Measurements from ENCODE around the gene CFAP90. TPM values are rescaled to one million over a fixed set of nuclear protein-coding genes. Genes with fewer than 3 reads are reported as not detected.

Gene CFAP90
- total and polyA plus RNA-seq, 2 donors from 2014 or later = 3.6 to 7.7 TPM

DNA sequence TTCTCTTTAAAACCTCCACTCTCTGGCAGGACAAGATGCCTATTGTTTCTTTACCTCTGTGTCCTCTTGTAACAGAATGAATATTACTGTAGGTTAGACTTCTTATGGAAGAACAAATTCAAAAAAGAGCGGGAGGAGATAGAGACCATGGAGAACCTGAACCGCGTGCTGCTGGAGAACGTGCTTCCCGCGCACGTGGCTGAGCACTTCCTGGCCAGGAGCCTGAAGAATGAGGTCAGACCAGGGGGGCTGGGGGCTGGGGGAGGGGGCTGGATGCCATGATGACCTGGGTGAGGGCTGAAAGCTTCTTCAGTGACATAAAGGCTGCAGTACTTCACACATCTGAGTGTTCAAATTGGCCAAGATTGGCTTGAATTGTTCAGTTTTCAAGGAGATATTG, 61.4 kb downstream of the CFAP90 start:
- intact Hi-C loops (cut with DNase I) = no loop called here
- no peak overlapping the region for H3K9ac ChIP-seq (ENCODE audit: low read length in 3 of 3)
- H3K4me1 ChIP-seq (ENCODE audit: control insufficient read depth in 2 of 3, insufficient read depth in 2 of 3, low read depth in 1 of 3, low read length in 3 of 3) = no peaks in the 10 kb centered on the region
- H3K27me3 ChIP-seq (ENCODE audit: control insufficient read depth, insufficient read depth, low read length) = no peaks in the 10 kb centered on the region
- no peaks in the 10 kb centered on the region for H3K36me3 ChIP-seq (ENCODE audit: control insufficient read depth in 2 of 3, insufficient read depth in 3 of 3, low read length in 3 of 3)
- no peak overlapping the region for H3K4me3 ChIP-seq (ENCODE audit: low read length in 3 of 3)
- TF ChIP-seq, protein P1, sequence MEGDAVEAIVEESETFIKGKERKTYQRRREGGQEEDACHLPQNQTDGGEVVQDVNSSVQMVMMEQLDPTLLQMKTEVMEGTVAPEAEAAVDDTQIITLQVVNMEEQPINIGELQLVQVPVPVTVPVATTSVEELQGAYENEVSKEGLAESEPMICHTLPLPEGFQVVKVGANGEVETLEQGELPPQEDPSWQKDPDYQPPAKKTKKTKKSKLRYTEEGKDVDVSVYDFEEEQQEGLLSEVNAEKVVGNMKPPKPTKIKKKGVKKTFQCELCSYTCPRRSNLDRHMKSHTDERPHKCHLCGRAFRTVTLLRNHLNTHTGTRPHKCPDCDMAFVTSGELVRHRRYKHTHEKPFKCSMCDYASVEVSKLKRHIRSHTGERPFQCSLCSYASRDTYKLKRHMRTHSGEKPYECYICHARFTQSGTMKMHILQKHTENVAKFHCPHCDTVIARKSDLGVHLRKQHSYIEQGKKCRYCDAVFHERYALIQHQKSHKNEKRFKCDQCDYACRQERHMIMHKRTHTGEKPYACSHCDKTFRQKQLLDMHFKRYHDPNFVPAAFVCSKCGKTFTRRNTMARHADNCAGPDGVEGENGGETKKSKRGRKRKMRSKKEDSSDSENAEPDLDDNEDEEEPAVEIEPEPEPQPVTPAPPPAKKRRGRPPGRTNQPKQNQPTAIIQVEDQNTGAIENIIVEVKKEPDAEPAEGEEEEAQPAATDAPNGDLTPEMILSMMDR (IDR thresholded peaks at IDR 0.05; ENCODE audit: borderline replicate concordance, extremely low read depth, insufficient read depth) = no peak
- H3K27ac ChIP-seq (ENCODE audit: low read depth in 2 of 2, low read length in 2 of 2) = no peak overlapping the region
- no peaks in the 10 kb centered on the region for H3K9me3 ChIP-seq (ENCODE audit: control insufficient read depth in 2 of 3, insufficient read depth in 1 of 3, low read length in 3 of 3)
- DNase-seq (no peak), FAIRE-seq (no peak)

DNA sequence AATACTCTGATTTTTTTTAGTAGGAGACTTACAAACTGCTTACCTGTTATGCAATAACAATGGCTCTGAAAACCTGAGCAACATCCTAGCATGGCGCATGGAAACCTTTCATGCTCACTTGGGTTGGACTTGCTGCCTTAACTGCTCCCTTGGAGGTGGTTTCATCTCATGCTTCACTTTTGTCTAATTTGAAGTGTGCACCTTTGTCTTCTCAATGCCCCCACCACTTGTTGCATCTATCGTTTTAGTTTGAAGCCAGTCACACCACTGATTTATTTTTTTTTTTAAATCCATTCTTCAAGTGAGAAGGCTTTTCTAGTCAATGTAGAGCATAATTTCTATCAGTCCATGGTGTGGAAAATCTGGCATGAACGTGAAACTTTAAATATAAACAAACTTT, 63.2 kb downstream of the CFAP90 start:
- H3K9me3 ChIP-seq (ENCODE audit: control insufficient read depth in 2 of 3, insufficient read depth in 1 of 3, low read length in 3 of 3) = no peaks in the 10 kb centered on the region
- no peaks in the 10 kb centered on the region for H3K4me1 ChIP-seq (ENCODE audit: control insufficient read depth in 2 of 3, insufficient read depth in 2 of 3, low read depth in 1 of 3, low read length in 3 of 3)
- intact Hi-C loops (cut with DNase I) = no loop called here

DNA sequence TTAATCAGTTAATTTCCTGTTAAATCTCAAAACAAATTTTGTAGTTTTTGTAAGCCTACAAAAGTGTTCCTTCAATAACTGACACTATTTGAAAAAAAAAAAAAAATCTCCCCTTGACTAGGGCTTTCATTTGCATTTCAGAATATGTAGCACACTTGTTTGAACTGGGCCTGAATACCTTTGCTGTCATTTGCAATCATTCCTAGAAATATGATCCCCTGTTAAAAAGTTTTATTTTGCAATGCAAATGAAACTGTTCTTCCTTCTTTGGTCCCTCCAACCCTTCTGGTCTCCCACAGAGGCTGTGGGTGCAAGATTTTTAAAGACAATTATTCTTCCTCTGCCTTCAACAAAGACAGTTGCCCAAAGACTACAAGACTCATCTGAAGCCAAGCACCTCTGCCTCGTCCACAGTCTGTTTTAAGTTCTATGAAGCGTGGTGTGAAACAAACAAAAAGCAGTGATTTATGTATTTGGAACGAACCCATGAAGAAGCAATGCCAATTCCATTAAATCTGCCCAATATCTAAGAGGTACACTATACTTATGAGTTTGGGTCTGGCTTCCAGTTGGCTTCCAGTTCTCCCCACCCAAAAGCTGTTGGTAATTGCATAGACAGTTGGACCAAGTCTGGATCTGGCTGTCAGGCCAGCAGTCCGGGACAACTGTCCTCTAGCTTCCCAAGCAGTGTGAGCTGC, 66.1 kb downstream of the CFAP90 start:
- Histone ChIP-seq H3K27me3 (ENCODE audit: control insufficient read depth, insufficient read depth, low read length) (no peaks in the 10 kb centered on the region), H3K4me1 (ENCODE audit: control insufficient read depth in 2 of 3, insufficient read depth in 2 of 3, low read depth in 1 of 3, low read length in 3 of 3) (no peaks in the 10 kb centered on the region), H3K27ac (ENCODE audit: low read depth in 2 of 2, low read length in 2 of 2) (no peak overlapping the region), H3K9ac (ENCODE audit: low read length in 3 of 3) (no peak overlapping the region), H3K36me3 (ENCODE audit: control insufficient read depth in 2 of 3, insufficient read depth in 3 of 3, low read length in 3 of 3) (no peaks in the 10 kb centered on the region), H3K9me3 (ENCODE audit: control insufficient read depth in 2 of 3, insufficient read depth in 1 of 3, low read length in 3 of 3) (no peaks in the 10 kb centered on the region), H3K4me3 (ENCODE audit: low read length in 3 of 3) (no peak overlapping the region)
- no peak for DNase-seq
- no peak for FAIRE-seq
- TF ChIP-seq, protein P1 (IDR thresholded peaks at IDR 0.05; ENCODE audit: borderline replicate concordance, extremely low read depth, insufficient read depth) = no peak
- intact Hi-C loops (cut with DNase I) = no loop called here

More for the DNA sequence above, 63.2 kb downstream of the CFAP90 start:
- Histone ChIP-seq H3K36me3 (ENCODE audit: control insufficient read depth in 2 of 3, insufficient read depth in 3 of 3, low read length in 3 of 3) (no peaks in the 10 kb centered on the region), H3K9ac (ENCODE audit: low read length in 3 of 3) (no peak overlapping the region), H3K27ac (ENCODE audit: low read depth in 2 of 2, low read length in 2 of 2) (no peak overlapping the region), H3K4me3 (ENCODE audit: low read length in 3 of 3) (no peak overlapping the region), H3K27me3 (ENCODE audit: control insufficient read depth, insufficient read depth, low read length) (no peaks in the 10 kb centered on the region)
- FAIRE-seq (no peak), DNase-seq (no peak)
- TF ChIP-seq, protein P1 (IDR thresholded peaks at IDR 0.05; ENCODE audit: borderline replicate concordance, extremely low read depth, insufficient read depth) = no peak

DNA sequence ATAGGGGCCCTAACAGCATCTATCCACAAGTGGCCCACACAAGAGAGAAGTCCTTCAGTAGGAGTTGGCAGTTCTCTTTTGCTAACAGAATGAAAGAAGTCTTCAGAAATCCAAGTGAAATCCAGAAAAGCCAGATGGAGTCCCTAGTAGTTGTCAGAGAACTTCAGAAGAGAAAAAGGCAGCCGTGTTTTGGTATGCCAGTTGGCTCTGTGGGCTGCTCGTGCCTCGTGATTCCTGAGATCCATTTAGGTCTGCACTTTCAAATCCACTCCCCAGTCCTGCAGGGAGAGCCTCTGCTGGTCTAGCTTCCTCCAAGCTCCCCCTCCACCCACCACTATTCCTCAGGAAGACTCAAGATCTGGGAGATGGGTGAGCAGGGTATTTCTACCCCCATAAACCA, 69.0 kb downstream of the CFAP90 start:
- H3K36me3 ChIP-seq (ENCODE audit: control insufficient read depth in 2 of 3, insufficient read depth in 3 of 3, low read length in 3 of 3) = no peaks in the 10 kb centered on the region
- intact Hi-C loops (cut with DNase I) = no loop called here
- H3K9me3 ChIP-seq (ENCODE audit: control insufficient read depth in 2 of 3, insufficient read depth in 1 of 3, low read length in 3 of 3) = no peaks in the 10 kb centered on the region
- H3K9ac ChIP-seq (ENCODE audit: low read length in 3 of 3) = no peak overlapping the region
- FAIRE-seq (no peak), DNase-seq (no peak)
- H3K27ac ChIP-seq (ENCODE audit: low read depth in 2 of 2, low read length in 2 of 2) = no peak overlapping the region
- no peaks in the 10 kb centered on the region for H3K27me3 ChIP-seq (ENCODE audit: control insufficient read depth, insufficient read depth, low read length)
- TF ChIP-seq, protein P1 (IDR thresholded peaks at IDR 0.05; ENCODE audit: borderline replicate concordance, extremely low read depth, insufficient read depth) = no peak
- H3K4me3 ChIP-seq (ENCODE audit: low read length in 3 of 3) = no peak overlapping the region
- H3K4me1 ChIP-seq (ENCODE audit: control insufficient read depth in 2 of 3, insufficient read depth in 2 of 3, low read depth in 1 of 3, low read length in 3 of 3) = no peaks in the 10 kb centered on the region
